ENCODE results near the gene SUMO3.

SUMO3 gene

DNA sequence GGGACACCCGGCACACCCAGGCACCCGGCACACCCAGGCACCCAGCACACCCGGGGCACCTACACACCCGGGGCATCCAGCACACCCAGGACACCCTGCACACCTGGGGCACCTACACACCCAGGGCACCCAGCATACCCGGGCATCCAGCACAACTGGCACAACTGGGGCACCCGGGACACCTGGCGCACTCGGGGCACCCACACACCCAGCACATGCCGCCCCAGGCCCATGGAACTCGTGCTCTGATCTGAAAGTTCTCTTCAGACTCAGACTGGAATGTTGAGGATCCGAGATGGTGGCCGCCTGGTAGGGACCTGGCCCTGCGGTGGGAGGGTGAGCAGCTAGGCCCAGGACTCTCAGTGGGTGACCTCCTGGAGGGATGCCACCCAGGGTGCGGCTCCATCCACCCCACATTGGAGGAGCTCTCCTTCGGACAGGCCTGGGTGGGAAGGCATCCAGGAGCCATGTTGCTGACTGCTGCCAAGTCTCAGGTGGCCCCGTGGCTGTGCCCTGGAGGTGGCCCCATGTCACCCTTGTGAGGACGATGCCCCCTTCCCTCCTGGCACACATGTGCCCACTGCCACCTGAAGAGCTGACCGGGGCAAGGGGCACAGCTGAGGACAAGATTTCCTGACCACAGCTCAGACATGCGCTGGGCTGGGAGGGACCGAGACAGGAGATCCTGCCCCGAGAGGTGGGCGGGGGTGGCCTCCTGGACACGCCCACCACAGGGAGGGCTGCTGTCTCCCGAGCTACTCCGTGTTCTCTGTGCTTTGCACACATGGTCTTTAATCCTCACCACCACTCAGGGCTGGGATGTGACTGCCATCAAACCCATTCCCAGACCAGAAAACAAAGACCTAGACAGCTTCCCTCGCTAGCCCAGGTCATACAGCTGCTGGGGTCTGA, 53.3 kb downstream of the SUMO3 start:
- H3K36me3 ChIP-seq (replicated peaks; ENCODE audit: low read depth, low read length) = no peaks in the 10 kb centered on the region
- no peak overlapping the region for H3K9ac ChIP-seq (ENCODE audit: low read length)
- H3K9me3 ChIP-seq (ENCODE audit: insufficient read depth, low read length) = no peaks in the 10 kb centered on the region
- H2AFZ ChIP-seq (ENCODE audit: low read depth, low read length) = no peak overlapping the region
- H3K27me3 ChIP-seq (ENCODE audit: low read depth, low read length) = no peaks in the 10 kb centered on the region
- no peak overlapping the region for H3K27ac ChIP-seq (ENCODE audit: low read length)
- no peaks in the 10 kb centered on the region for H4K20me1 ChIP-seq (ENCODE audit: insufficient read depth, low read length)
- H3K4me2 ChIP-seq (ENCODE audit: low read length) = no peak overlapping the region
- H3K4me1 ChIP-seq (ENCODE audit: low read length) = no peaks in the 10 kb centered on the region
- no peaks in the 10 kb centered on the region for H3K79me2 ChIP-seq (ENCODE audit: low read length)
- TF ChIP-seq, protein P1, sequence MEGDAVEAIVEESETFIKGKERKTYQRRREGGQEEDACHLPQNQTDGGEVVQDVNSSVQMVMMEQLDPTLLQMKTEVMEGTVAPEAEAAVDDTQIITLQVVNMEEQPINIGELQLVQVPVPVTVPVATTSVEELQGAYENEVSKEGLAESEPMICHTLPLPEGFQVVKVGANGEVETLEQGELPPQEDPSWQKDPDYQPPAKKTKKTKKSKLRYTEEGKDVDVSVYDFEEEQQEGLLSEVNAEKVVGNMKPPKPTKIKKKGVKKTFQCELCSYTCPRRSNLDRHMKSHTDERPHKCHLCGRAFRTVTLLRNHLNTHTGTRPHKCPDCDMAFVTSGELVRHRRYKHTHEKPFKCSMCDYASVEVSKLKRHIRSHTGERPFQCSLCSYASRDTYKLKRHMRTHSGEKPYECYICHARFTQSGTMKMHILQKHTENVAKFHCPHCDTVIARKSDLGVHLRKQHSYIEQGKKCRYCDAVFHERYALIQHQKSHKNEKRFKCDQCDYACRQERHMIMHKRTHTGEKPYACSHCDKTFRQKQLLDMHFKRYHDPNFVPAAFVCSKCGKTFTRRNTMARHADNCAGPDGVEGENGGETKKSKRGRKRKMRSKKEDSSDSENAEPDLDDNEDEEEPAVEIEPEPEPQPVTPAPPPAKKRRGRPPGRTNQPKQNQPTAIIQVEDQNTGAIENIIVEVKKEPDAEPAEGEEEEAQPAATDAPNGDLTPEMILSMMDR (IDR thresholded peaks at IDR 0.05; ENCODE audit: low read depth, low read length) = no peak
- TF ChIP-seq EZH2phosphoT487 (IDR thresholded peaks at IDR 0.05; ENCODE audit: low read depth) = no peak
- H3K4me3 ChIP-seq (ENCODE audit: low read length) = no peak overlapping the region

DNA sequence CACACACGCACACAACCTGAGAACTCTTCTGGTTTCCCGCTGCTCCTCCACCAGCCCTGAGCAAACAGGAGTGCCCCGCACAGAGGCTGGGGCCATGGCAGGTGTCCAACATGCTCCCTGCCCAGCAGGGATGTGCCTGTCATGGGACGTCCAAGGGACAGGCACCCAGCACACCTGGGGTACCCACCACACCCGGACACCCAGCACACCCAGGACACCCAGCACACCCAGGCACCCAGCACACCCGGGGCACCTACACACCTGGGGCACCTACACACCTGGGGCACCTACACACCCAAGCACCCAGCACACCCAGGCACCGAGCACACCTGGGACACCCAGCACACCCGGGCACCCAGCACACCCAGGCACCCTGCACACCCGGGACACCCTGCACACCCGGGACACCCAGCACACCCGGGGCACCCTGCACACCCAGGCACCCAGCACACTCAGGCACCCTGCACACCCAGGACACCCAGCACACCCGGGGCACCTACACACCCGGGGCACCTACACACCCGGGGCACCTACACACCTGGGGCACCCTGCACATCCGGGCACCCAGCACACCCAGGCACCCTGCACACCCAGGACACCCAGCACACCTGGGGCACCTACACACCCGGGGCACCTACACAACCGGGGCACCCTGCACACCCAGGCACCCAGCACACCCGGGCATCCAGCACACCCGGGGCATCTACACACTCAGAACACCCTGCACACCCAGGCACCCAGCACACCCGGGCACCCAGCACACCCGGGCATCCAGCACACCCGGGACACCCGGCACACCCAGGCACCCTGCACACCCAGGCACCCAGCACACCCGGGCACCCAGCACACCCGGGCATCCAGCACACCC, 54.2 kb downstream of the SUMO3 start:
- H3K4me1 ChIP-seq (ENCODE audit: low read length) = no peaks in the 10 kb centered on the region
- H3K79me2 ChIP-seq (ENCODE audit: low read length) = no peaks in the 10 kb centered on the region
- no peaks in the 10 kb centered on the region for H3K36me3 ChIP-seq (replicated peaks; ENCODE audit: low read depth, low read length)
- no peak overlapping the region for H2AFZ ChIP-seq (ENCODE audit: low read depth, low read length)
- no peak overlapping the region for H3K4me3 ChIP-seq (ENCODE audit: low read length)
- H3K4me2 ChIP-seq (ENCODE audit: low read length) = no peak overlapping the region
- H3K9me3 ChIP-seq (ENCODE audit: insufficient read depth, low read length) = no peaks in the 10 kb centered on the region
- TF ChIP-seq, protein P1 (IDR thresholded peaks at IDR 0.05; ENCODE audit: low read depth, low read length) = no peak
- no peak for TF ChIP-seq EZH2phosphoT487 (IDR thresholded peaks at IDR 0.05; ENCODE audit: low read depth)
- H3K27ac ChIP-seq (ENCODE audit: low read length) = no peak overlapping the region
- H4K20me1 ChIP-seq (ENCODE audit: insufficient read depth, low read length) = no peaks in the 10 kb centered on the region
- no peaks in the 10 kb centered on the region for H3K27me3 ChIP-seq (ENCODE audit: low read depth, low read length)
- no peak overlapping the region for H3K9ac ChIP-seq (ENCODE audit: low read length)

DNA sequence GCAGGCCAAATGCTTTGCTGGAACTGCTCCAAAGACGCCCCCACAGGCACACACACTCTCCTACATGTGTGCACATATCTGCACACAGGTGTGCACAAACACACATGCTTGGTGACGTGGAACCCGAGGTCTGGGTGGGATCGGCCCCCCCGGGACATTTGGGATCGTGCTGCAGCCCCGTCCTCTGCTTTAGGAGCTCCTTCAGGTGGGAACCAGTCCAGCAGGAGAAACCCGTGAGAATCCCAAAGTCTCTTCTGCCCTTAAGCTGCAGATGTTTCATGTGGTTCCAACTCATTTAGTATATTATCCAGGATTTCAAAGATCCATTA, 54.8 kb downstream of the SUMO3 start:
- Histone ChIP-seq H3K4me2 (ENCODE audit: low read length) (no peak overlapping the region), H3K9me3 (ENCODE audit: insufficient read depth, low read length) (no peaks in the 10 kb centered on the region), H4K20me1 (ENCODE audit: insufficient read depth, low read length) (no peaks in the 10 kb centered on the region), H3K9ac (ENCODE audit: low read length) (no peak overlapping the region), H2AFZ (ENCODE audit: low read depth, low read length) (no peak overlapping the region), H3K27ac (ENCODE audit: low read length) (no peak overlapping the region), H3K4me1 (ENCODE audit: low read length) (no peaks in the 10 kb centered on the region), H3K4me3 (ENCODE audit: low read length) (no peak overlapping the region), H3K27me3 (ENCODE audit: low read depth, low read length) (no peaks in the 10 kb centered on the region), H3K79me2 (ENCODE audit: low read length) (no peaks in the 10 kb centered on the region), H3K36me3 (replicated peaks; ENCODE audit: low read depth, low read length) (no peaks in the 10 kb centered on the region)
- TF ChIP-seq EZH2phosphoT487 (IDR thresholded peaks at IDR 0.05; ENCODE audit: low read depth) = no peak
- TF ChIP-seq, protein P1 (IDR thresholded peaks at IDR 0.05; ENCODE audit: low read depth, low read length) = no peak

All from OCI-LY3 (cell line).